Caco-2 (cell line): Measurements from ENCODE around the gene TRIML1. TPM values are rescaled to one million over a fixed set of nuclear protein-coding genes. Genes with fewer than 3 reads are reported as not detected.

Source experiments
- BruUV-seq: library from RNA; stranded (reverse); fragments of 400-500 nt; replicated peaks from 2 replicates; lab custom pipeline; 2021; lab: Mats Ljungman, UMichigan
- CTCF ChIA-PET: fragments of 300-600 bp; sonication (Branson Sonifier 250); formaldehyde crosslinking; loops from one replicate; lab custom pipeline; 2022; ENCODE audit warnings: antibody characterized with exemption; lab: Charles Lee
- POLR2A ChIA-PET: fragments of 300-600 bp; sonication (Branson Sonifier 250); formaldehyde crosslinking; loops from one replicate; lab custom pipeline; 2022; ENCODE audit warnings: antibody characterized with exemption; lab: Charles Lee
- DNase-seq, 2 experiments: peaks; one replicate each; pipeline versions ENCODE4 v3.0.0 to v3.0.0-alpha.2; 2020 to 2022
- H3K27me3 ChIP-seq: replicated peaks from 2 replicates; pipeline ENCODE4 v1.6.0; 2011; ENCODE audit warnings: low read length; ENCODE audit not compliant: control insufficient read depth, insufficient read depth
- H3K36me3 ChIP-seq: 2 replicates; pipeline ENCODE4 v1.5.1; 2011; ENCODE audit warnings: low read length; ENCODE audit not compliant: control insufficient read depth, insufficient read depth
- H3K4me1 ChIP-seq: fragments of 250-450 bp; sonication (Bioruptor Pico); 2 replicates; pipeline ENCODE4 v1.5.1; 2020; ENCODE audit warnings: mild to moderate bottlenecking
- H3K4me3 ChIP-seq: 2 replicates; pipeline ENCODE4 v1.5.1; 2011; ENCODE audit warnings: low read depth, mild to moderate bottlenecking, control low read depth, low read length
- H3K9me3 ChIP-seq: fragments of 250-450 bp; sonication (Bioruptor Pico); 2 replicates; pipeline ENCODE4 v1.5.1; 2020; ENCODE audit warnings: mild to moderate bottlenecking, moderate library complexity
- H3K27ac Mint-ChIP-seq: one replicate; pipeline ENCODE4 v1.8.0; 2022; ENCODE audit warnings: mixed read lengths; ENCODE audit not compliant: unreplicated experiment
- H3K27me3 Mint-ChIP-seq: one replicate; pipeline ENCODE4 v1.8.0; 2022; ENCODE audit warnings: mixed read lengths; ENCODE audit not compliant: insufficient read depth, unreplicated experiment
- H3K36me3 Mint-ChIP-seq: one replicate; pipeline ENCODE4 v1.8.0; 2022; ENCODE audit warnings: mild to moderate bottlenecking, mixed read lengths; ENCODE audit not compliant: insufficient read depth, unreplicated experiment
- H3K4me1 Mint-ChIP-seq: one replicate; pipeline ENCODE4 v1.8.0; 2022; ENCODE audit warnings: low read depth, mixed read lengths; ENCODE audit not compliant: unreplicated experiment
- H3K4me3 Mint-ChIP-seq: one replicate; pipeline ENCODE4 v1.8.0; 2022; ENCODE audit warnings: mild to moderate bottlenecking, moderate library complexity, mixed read lengths; ENCODE audit not compliant: unreplicated experiment
- H3K9me3 Mint-ChIP-seq: one replicate; pipeline ENCODE4 v1.8.0; 2022; ENCODE audit warnings: mixed read lengths; ENCODE audit not compliant: unreplicated experiment
- CTCF ChIP-seq, 2 experiments: fragments of 200-600 bp in 1 of 2; IDR thresholded peaks; 1 replicate in 1 of 2; 2 replicates in 1 of 2; pipeline versions ENCODE4 v1.5.1 to v1.8.0; 2011 to 2022; ENCODE audit warnings: antibody characterized with exemption in 1 of 2, control low read depth in 1 of 2, inconsistent platforms in 1 of 2, low read depth in 1 of 2, low read length in 1 of 2, mild to moderate bottlenecking in 1 of 2, moderate library complexity in 1 of 2; ENCODE audit not compliant: insufficient read depth in 1 of 2, severe bottlenecking in 1 of 2, unreplicated experiment in 1 of 2
- intact Hi-C: fragments of 100-400 bp; cut with micrococcal nuclease; formaldehyde crosslinking; loops from one replicate; pipeline ENCODE4 v1.10.0; 2022; ENCODE audit not compliant: unreplicated experiment
- total RNA-seq: library from RNA; stranded (reverse); gene quantifications from 2 replicates; pipeline ENCODE4 v1.2.3, GENCODE V29; 2022

TRIML1 gene
- total RNA-seq, 1 experiment from 2014 or later, result not detected

- Mint-ChIP-seq H3K4me1 (no peaks in the 10 kb centered on the region), H3K27ac (no peak overlapping the region), H3K36me3 (no peaks in the 10 kb centered on the region), H3K9me3 (no peaks in the 10 kb centered on the region), H3K4me3 (no peak overlapping the region), H3K27me3 (no peaks in the 10 kb centered on the region)
- ChIA-PET POLR2A (no interaction called here), CTCF (no interaction called here)
- Histone ChIP-seq H3K9me3 (no peaks in the 10 kb centered on the region), H3K36me3 (no peaks in the 10 kb centered on the region), H3K27me3 (no peaks in the 10 kb centered on the region), H3K4me3 (no peak overlapping the region), H3K4me1 (peaks cover under 1% of the 10 kb centered on the region)
- TF ChIP-seq CTCF (IDR thresholded peaks at IDR 0.05; ENCODE audit: insufficient read depth in 1 of 2, low read depth in 1 of 2, low read length in 1 of 2, severe bottlenecking in 1 of 2, unreplicated experiment in 1 of 2), result no peak
- BruUV-seq, result no TSS peak
- intact Hi-C loops, result no loop called here
- DNase-seq, result no peak
Measured at GRCh38 chr4:188190461-188190860, 51.2 kb downstream of the TRIML1 start.

- no TSS peak for BruUV-seq
- ChIA-PET CTCF (no interaction called here), POLR2A (no interaction called here)
- H3K4me1 ChIP-seq, result peaks cover 13% of the 10 kb centered on the region
- H3K27me3 ChIP-seq, result no peaks in the 10 kb centered on the region
- no peaks in the 10 kb centered on the region for H3K36me3 Mint-ChIP-seq
- no peaks in the 10 kb centered on the region for H3K36me3 ChIP-seq
- no peak for DNase-seq
- H3K4me1 Mint-ChIP-seq, result peaks cover 6% of the 10 kb centered on the region
- no peaks in the 10 kb centered on the region for H3K9me3 ChIP-seq
- H3K27me3 Mint-ChIP-seq, result no peaks in the 10 kb centered on the region
- no peak overlapping the region for H3K4me3 Mint-ChIP-seq
- intact Hi-C loops, result no loop called here
- H3K4me3 ChIP-seq, result no peak overlapping the region
- TF ChIP-seq CTCF (IDR thresholded peaks at IDR 0.05; ENCODE audit: insufficient read depth in 1 of 2, low read depth in 1 of 2, low read length in 1 of 2, severe bottlenecking in 1 of 2, unreplicated experiment in 1 of 2), result no peak
- no peaks in the 10 kb centered on the region for H3K9me3 Mint-ChIP-seq
- H3K27ac Mint-ChIP-seq, result no peak overlapping the region
Measured at GRCh38 chr4:188194421-188194820, 55.2 kb downstream of the TRIML1 start.

GRCh38 chr4:188195389-188195985 is 56.2 kb downstream of the TRIML1 start:
- DNase-seq, result no peak
- TF ChIP-seq CTCF (IDR thresholded peaks at IDR 0.05; ENCODE audit: insufficient read depth in 1 of 2, low read depth in 1 of 2, low read length in 1 of 2, severe bottlenecking in 1 of 2, unreplicated experiment in 1 of 2), result no peak
- no peaks in the 10 kb centered on the region for H3K9me3 ChIP-seq
- POLR2A ChIA-PET, result no interaction called here
- peaks cover 13% of the 10 kb centered on the region for H3K4me1 ChIP-seq
- Mint-ChIP-seq H3K9me3 (no peaks in the 10 kb centered on the region), H3K27ac (peak overlapping the region; percentile 48), H3K27me3 (no peaks in the 10 kb centered on the region), H3K36me3 (no peaks in the 10 kb centered on the region), H3K4me1 (peaks cover 12% of the 10 kb centered on the region), H3K4me3 (peak overlapping the region; percentile 29)
- no peaks in the 10 kb centered on the region for H3K36me3 ChIP-seq
- CTCF ChIA-PET, result no interaction called here
- intact Hi-C loops, result no loop called here
- BruUV-seq, result no TSS peak
- H3K4me3 ChIP-seq, result no peak overlapping the region
- no peaks in the 10 kb centered on the region for H3K27me3 ChIP-seq
